22Rv1 (cell line): ENCODE data around the gene VKORC1L1.

Source experiments
- ZFX ChIP-seq: fragments of 450-650 bp; IDR thresholded peaks from 2 replicates; pipeline ENCODE4 v1.6.1; 2017; ENCODE audit warnings: antibody characterized with exemption, borderline replicate concordance
- TF ChIP-seq, protein P1 (sequence below): fragments of 450-650 bp; IDR thresholded peaks from 2 replicates; pipeline ENCODE4 v1.5.1; 2017; ENCODE audit warnings: mild to moderate bottlenecking

DNA sequence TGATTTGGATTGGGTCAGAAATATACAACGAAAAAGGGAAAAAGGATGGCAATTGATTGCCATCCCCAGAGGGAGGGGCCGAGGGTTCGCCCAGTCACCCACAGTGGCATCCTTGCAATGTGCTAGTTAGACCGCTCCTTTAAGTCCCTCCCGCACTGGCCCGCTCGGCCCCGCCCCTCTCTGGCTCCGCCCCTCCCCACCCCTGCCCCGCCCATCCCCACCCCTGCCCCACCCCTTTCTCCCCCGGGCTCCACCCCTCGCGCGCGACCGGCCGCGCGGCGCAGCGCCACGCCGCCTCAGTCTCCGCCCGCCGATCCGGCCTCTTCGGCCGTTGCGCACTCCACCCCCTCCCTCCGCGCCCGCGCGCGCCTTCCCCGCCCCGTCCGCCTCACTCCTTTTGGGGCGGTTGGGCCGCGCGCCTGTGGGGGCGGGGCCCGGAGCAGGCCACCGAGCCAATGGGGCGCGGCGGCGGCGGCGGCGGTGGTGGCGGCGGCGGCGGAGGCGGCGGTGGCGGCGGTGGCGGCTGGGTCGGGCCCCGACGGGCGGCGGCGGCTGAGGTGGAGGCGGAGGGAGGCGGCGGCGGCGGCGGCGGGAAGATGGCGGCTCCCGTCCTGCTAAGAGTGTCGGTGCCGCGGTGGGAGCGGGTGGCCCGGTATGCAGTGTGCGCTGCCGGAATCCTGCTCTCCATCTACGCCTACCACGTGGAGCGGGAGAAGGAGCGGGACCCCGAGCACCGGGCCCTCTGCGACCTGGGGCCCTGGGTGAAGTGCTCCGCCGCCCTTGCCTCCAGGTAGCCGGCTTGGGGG is at the start of gene VKORC1L1:
- TF ChIP-seq, protein P1, sequence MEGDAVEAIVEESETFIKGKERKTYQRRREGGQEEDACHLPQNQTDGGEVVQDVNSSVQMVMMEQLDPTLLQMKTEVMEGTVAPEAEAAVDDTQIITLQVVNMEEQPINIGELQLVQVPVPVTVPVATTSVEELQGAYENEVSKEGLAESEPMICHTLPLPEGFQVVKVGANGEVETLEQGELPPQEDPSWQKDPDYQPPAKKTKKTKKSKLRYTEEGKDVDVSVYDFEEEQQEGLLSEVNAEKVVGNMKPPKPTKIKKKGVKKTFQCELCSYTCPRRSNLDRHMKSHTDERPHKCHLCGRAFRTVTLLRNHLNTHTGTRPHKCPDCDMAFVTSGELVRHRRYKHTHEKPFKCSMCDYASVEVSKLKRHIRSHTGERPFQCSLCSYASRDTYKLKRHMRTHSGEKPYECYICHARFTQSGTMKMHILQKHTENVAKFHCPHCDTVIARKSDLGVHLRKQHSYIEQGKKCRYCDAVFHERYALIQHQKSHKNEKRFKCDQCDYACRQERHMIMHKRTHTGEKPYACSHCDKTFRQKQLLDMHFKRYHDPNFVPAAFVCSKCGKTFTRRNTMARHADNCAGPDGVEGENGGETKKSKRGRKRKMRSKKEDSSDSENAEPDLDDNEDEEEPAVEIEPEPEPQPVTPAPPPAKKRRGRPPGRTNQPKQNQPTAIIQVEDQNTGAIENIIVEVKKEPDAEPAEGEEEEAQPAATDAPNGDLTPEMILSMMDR: no peak
- no peak for TF ChIP-seq ZFX
